ENCODE results near the gene PPP1R37. TPM values are rescaled to one million over a fixed set of nuclear protein-coding genes. Genes with fewer than 3 reads are reported as not detected.

Gene PPP1R37
- total RNA-seq, 1 donor from 2014 or later: 38.6 TPM

DNA sequence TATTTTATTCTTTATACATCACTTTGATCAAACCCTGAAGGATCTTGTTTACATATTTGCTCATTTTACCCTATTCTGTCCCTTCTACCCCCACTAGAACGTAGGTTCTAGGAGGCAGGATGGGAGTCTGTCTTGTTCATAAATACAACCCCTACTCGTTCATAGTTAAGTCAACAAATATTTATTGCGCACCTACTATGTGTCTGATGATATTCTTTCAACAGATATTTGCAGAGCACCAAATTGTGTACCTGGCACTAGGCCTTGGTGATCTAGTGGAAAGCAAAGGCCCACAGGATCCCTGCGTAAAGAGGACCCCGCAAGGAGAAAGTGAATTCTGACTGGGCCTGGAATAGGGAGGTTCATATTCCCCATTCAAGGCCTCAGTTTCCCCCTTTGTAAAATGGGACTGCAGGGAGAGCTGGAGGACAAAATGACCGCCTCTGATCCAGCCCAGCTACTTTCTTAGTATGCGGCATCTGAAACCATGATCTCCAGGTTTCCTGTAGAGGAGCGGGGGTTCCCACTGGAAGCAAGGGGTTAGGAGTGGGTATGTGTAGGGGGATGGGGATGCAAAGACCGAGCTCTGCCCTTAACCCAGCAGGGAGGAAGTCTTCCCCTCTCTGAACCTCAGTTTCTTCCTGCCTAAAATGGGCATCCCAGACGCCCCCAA is 14.5 kb upstream of the PPP1R37 start:
- peak overlapping the region; percentile 19 for H3K27ac Mint-ChIP-seq (ENCODE audit: unreplicated experiment)
- DNase-seq (ENCODE audit: low read depth, low spot score): no peak

DNA sequence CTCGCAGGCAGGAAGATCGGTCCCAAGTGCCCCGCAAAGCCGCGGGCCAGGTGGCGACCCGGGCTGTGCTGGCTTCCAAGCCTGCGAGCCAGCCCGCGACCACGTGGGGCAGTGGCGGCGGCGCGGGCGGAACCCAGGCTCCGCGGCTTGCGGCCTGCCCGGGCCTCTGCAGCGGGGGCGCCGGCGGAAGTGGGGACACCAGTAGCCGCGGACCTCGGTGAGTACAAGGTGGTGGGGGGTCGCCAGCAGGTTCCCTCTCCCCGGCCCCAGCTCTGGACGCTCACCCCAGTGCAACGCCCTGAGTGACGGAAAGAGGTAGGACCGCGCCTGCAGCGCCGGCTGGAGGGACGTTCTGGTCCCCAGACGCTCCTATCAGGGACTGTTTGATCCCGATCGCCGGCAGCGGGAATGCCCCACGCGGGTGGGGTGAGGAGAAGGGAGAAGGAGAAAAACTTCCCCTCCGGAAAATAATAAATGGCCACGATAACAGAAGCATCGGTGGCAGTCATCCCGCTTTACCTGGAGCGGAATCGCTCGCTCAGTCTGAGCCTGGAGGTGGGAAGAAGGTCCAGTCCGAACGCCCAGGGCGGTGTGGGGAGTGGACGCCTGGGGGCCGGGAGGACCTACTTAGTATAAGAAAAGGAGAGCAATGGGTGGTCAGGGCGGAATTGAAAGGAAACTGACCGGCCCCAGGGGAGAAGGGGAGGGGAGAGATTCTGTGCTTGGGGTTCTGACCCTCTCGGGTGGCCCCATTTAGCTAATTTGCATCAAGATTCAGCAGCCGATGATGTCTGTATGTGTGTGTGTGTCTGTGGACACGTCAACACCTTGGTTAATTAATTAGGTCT is 13.7 kb upstream of the PPP1R37 start, which contains the start of gene GEMIN7:
GEMIN7 (plus strand) TSS at position 198 of the 848 bp plus-strand sequence. CDS start 10,855 bp downstream, outside the sequence.
- TF ChIP-seq, protein P1, sequence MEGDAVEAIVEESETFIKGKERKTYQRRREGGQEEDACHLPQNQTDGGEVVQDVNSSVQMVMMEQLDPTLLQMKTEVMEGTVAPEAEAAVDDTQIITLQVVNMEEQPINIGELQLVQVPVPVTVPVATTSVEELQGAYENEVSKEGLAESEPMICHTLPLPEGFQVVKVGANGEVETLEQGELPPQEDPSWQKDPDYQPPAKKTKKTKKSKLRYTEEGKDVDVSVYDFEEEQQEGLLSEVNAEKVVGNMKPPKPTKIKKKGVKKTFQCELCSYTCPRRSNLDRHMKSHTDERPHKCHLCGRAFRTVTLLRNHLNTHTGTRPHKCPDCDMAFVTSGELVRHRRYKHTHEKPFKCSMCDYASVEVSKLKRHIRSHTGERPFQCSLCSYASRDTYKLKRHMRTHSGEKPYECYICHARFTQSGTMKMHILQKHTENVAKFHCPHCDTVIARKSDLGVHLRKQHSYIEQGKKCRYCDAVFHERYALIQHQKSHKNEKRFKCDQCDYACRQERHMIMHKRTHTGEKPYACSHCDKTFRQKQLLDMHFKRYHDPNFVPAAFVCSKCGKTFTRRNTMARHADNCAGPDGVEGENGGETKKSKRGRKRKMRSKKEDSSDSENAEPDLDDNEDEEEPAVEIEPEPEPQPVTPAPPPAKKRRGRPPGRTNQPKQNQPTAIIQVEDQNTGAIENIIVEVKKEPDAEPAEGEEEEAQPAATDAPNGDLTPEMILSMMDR (conservative IDR thresholded peaks at IDR 0.05): peak; percentile 41
- Mint-ChIP-seq H3K4me3 (peak within 1 kb of the TSS; percentile 98), H3K27ac (ENCODE audit: unreplicated experiment) (peak within 1 kb of the TSS; percentile 97), H3K27me3 (ENCODE audit: low read depth) (peaks cover 38% of the 10 kb centered on the region), H3K9me3 (no peaks in the 10 kb centered on the region), H3K36me3 (ENCODE audit: low read depth) (peaks cover 5% of the 10 kb centered on the region), H3K4me1 (peaks cover 33% of the 10 kb centered on the region)
- peak; percentile 83 for DNase-seq (ENCODE audit: low read depth, low spot score)

More for the DNA sequence above, 14.5 kb upstream of the PPP1R37 start:
- peaks cover 38% of the 10 kb centered on the region for H3K27me3 Mint-ChIP-seq (ENCODE audit: low read depth)
- TF ChIP-seq, protein P1 (conservative IDR thresholded peaks at IDR 0.05): no peak
- H3K36me3 Mint-ChIP-seq (ENCODE audit: low read depth): peaks cover 5% of the 10 kb centered on the region
- H3K9me3 Mint-ChIP-seq: no peaks in the 10 kb centered on the region
- H3K4me1 Mint-ChIP-seq: peaks cover 33% of the 10 kb centered on the region
- peak overlapping the region; percentile 98 for H3K4me3 Mint-ChIP-seq

DNA sequence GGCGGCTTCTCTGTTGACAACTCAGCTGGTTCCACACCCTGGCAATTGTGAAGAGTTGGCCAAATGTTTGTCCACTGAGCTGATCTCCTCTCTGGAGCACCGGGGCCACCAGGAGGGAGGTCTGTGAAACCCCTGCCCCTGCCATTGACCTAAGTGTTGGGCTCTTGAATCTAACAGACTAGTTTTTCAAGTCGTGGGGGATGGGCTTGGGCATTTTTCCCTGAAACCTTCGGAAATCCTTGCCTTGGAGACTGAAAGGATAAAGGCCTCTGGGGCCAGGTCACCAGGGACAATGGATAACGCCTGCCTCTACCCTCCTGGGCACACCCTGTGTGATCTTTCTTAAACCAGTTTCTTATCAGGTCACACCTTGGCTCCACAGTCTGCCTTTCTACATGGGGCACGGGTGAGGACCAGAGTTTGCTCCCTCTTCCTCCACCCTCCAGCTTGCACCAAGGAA is 13.0 kb upstream of the PPP1R37 start:
- no peaks in the 10 kb centered on the region for H3K9me3 Mint-ChIP-seq
- peaks cover 5% of the 10 kb centered on the region for H3K36me3 Mint-ChIP-seq (ENCODE audit: low read depth)
- TF ChIP-seq, protein P1 (conservative IDR thresholded peaks at IDR 0.05): no peak
- peak overlapping the region; percentile 98 for H3K4me3 Mint-ChIP-seq
- H3K27me3 Mint-ChIP-seq (ENCODE audit: low read depth): peaks cover 31% of the 10 kb centered on the region
- no peak for DNase-seq (ENCODE audit: low read depth, low spot score)
- peak overlapping the region; percentile 97 for H3K27ac Mint-ChIP-seq (ENCODE audit: unreplicated experiment)
- H3K4me1 Mint-ChIP-seq: peaks cover 29% of the 10 kb centered on the region

DNA sequence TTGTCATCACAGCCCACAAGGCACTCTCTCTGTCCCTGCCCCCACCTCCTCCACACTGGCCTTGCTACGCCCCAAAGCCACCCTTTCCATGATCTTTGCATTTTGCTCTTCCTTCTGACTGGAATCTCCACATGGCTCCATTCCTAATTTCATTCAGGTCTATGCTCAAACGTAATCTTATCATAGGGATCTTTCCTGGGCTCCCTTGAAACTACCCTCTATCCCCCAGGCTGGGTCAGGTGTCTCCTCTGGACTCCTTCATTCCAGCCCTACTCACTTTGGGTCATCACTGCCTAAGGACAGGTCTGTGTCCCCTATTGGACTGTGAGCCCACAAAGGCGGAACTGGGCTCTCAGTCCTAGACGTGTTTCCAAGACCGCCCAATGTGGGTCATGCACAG is 10.8 kb upstream of the PPP1R37 start:
- H3K9me3 Mint-ChIP-seq: no peaks in the 10 kb centered on the region
- TF ChIP-seq, protein P1 (conservative IDR thresholded peaks at IDR 0.05): no peak
- peak overlapping the region; percentile 73 for H3K4me3 Mint-ChIP-seq
- H3K27ac Mint-ChIP-seq (ENCODE audit: unreplicated experiment): no peak overlapping the region
- H3K36me3 Mint-ChIP-seq (ENCODE audit: low read depth): peaks cover 7% of the 10 kb centered on the region
- no peak for DNase-seq (ENCODE audit: low read depth, low spot score)
- peaks cover 10% of the 10 kb centered on the region for H3K27me3 Mint-ChIP-seq (ENCODE audit: low read depth)
- peaks cover 21% of the 10 kb centered on the region for H3K4me1 Mint-ChIP-seq

DNA sequence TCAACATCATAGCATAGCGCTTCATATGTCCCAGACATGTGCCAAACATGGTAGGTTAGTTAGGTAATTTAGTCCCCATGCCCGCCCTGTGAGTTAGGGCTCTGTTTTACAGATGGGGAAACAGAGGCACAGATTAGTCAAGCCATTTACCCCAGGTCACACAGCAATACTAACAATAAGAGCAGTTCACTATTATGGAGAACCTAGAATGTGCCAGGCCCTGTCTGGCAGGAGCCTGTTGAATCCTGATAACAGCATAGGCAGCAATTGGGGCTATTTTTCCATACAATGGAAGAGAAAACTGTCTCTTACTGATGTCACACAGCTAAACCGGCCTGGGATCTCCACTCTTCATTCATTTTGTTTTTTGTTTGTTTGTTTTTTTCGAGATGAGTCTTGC is 6.5 kb upstream of the PPP1R37 start:
- Mint-ChIP-seq H3K36me3 (ENCODE audit: low read depth) (peaks cover 7% of the 10 kb centered on the region), H3K4me3 (peak overlapping the region; percentile 33), H3K4me1 (peaks cover 21% of the 10 kb centered on the region), H3K27ac (ENCODE audit: unreplicated experiment) (no peak overlapping the region), H3K9me3 (no peaks in the 10 kb centered on the region), H3K27me3 (ENCODE audit: low read depth) (no peaks in the 10 kb centered on the region)
- TF ChIP-seq, protein P1 (conservative IDR thresholded peaks at IDR 0.05): no peak
- DNase-seq (ENCODE audit: low read depth, low spot score): no peak

All from neural crest cell (in vitro differentiated cells).